Esophagus squamous epithelium (tissue), 4 donors: ENCODE data around the gene HAX1.

Experiments used
- POLR2A ChIP-seq, 4 donors: fragments of 450-650 bp; IDR thresholded peaks; one replicate each; pipeline ENCODE4 v1.6.1; 2017; ENCODE audit warnings: antibody characterized with exemption in 4 of 4, mild to moderate bottlenecking in 4 of 4, moderate library complexity in 3 of 4
- TF ChIP-seq, protein P1 (sequence below), 6 experiments: fragments of 450-650 bp in 4 of 6; fragments of 200-600 bp in 2 of 6; sonication (generic) in 2 of 6; IDR thresholded peaks; one replicate each; pipeline ENCODE4 v1.5.1; 2016 to 2019; ENCODE audit warnings: antibody characterized with exemption in 6 of 6, mild to moderate bottlenecking in 4 of 6, moderate library complexity in 4 of 6

- TF ChIP-seq, protein P1, sequence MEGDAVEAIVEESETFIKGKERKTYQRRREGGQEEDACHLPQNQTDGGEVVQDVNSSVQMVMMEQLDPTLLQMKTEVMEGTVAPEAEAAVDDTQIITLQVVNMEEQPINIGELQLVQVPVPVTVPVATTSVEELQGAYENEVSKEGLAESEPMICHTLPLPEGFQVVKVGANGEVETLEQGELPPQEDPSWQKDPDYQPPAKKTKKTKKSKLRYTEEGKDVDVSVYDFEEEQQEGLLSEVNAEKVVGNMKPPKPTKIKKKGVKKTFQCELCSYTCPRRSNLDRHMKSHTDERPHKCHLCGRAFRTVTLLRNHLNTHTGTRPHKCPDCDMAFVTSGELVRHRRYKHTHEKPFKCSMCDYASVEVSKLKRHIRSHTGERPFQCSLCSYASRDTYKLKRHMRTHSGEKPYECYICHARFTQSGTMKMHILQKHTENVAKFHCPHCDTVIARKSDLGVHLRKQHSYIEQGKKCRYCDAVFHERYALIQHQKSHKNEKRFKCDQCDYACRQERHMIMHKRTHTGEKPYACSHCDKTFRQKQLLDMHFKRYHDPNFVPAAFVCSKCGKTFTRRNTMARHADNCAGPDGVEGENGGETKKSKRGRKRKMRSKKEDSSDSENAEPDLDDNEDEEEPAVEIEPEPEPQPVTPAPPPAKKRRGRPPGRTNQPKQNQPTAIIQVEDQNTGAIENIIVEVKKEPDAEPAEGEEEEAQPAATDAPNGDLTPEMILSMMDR (IDR thresholded peaks at IDR 0.05), result no peak
- no peak for TF ChIP-seq POLR2A (IDR thresholded peaks at IDR 0.05)
Observed at GRCh38 chr1:154316704-154317103, 44.3 kb downstream of the HAX1 start.
